OCI-LY3 (cell line): ENCODE data around the gene ZNF181.

Experiments
- H2AFZ ChIP-seq: fragments of 200-600, 300-600 bp; shearing (Covaris generic); 2 replicates; pipeline ENCODE4 v1.6.0; 2014; ENCODE audit warnings: antibody characterized with exemption, low read depth, low read length
- H3K27ac ChIP-seq: fragments of 200-600, 300-600 bp; sonication (generic); 2 replicates; pipeline ENCODE4 v1.5.1; 2014; ENCODE audit warnings: mild to moderate bottlenecking, low read length, moderate library complexity, mixed read lengths
- H3K27me3 ChIP-seq: fragments of 200-600, 300-600 bp; sonication (generic); 2 replicates; pipeline ENCODE4 v1.6.1; 2014; ENCODE audit warnings: low read depth, low read length, mixed read lengths
- H3K36me3 ChIP-seq: fragments of 200-600, 300-600 bp; sonication (generic); replicated peaks from 2 replicates; pipeline ENCODE3; 2014; ENCODE audit warnings: low read depth, low read length, mixed read lengths
- H3K4me1 ChIP-seq: fragments of 300-600, 200-600 bp; sonication (generic); 2 replicates; pipeline ENCODE4 v1.6.1; 2014; ENCODE audit warnings: low read length, mixed read lengths
- H3K4me2 ChIP-seq: fragments of 200-600, 300-600 bp; sonication (generic); 2 replicates; pipeline ENCODE4 v1.6.1; 2014; ENCODE audit warnings: low read length, mixed read lengths
- H3K4me3 ChIP-seq: fragments of 300-600, 200-600 bp; sonication (generic); 2 replicates; pipeline ENCODE4 v1.5.1; 2014; ENCODE audit warnings: antibody characterized with exemption, mild to moderate bottlenecking, low read length, moderate library complexity
- H3K79me2 ChIP-seq: fragments of 300-600, 200-600 bp; shearing (Covaris generic); 2 replicates; pipeline ENCODE4 v1.6.1; 2014; ENCODE audit warnings: mild to moderate bottlenecking, low read length, mixed read lengths
- H3K9ac ChIP-seq: fragments of 300-600, 200-600 bp; shearing (Covaris generic); 2 replicates; pipeline ENCODE4 v1.6.0; 2014; ENCODE audit warnings: mild to moderate bottlenecking, low read length, moderate library complexity
- H3K9me3 ChIP-seq: fragments of 200-600, 300-600 bp; shearing (Covaris generic); 2 replicates; pipeline ENCODE4 v1.6.1; 2014; ENCODE audit warnings: low read length, mixed read lengths; ENCODE audit not compliant: insufficient read depth
- H4K20me1 ChIP-seq: fragments of 200-600, 300-600 bp; sonication (generic); 2 replicates; pipeline ENCODE4 v1.6.1; 2016; ENCODE audit warnings: low read length, mixed read lengths; ENCODE audit not compliant: insufficient read depth
- CTCF ChIP-seq: fragments of 200-600, 300-600 bp; sonication (generic); IDR thresholded peaks from 2 replicates; pipeline ENCODE4 v1.5.1; 2014; ENCODE audit warnings: antibody characterized with exemption, low read length, low read depth
- EZH2phosphoT487 ChIP-seq: fragments of 200-600 bp; shearing (Covaris generic); IDR thresholded peaks from 2 replicates; pipeline ENCODE4 v1.6.1; 2018; ENCODE audit warnings: antibody characterized with exemption, mixed run types, low read depth

The ZNF181 gene

GRCh38 chr19:34722353-34722752 is 11.7 kb upstream of the ZNF181 start:
- H3K27ac ChIP-seq = no peak overlapping the region
- H3K79me2 ChIP-seq = no peaks in the 10 kb centered on the region
- no peaks in the 10 kb centered on the region for H3K36me3 ChIP-seq
- no peaks in the 10 kb centered on the region for H4K20me1 ChIP-seq
- H2AFZ ChIP-seq = no peak overlapping the region
- no peak overlapping the region for H3K9ac ChIP-seq
- no peak for TF ChIP-seq CTCF
- no peak for TF ChIP-seq EZH2phosphoT487
- H3K27me3 ChIP-seq = no peaks in the 10 kb centered on the region; the same call in 1 of the 2 replicates
- no peak overlapping the region for H3K4me3 ChIP-seq
- no peak overlapping the region for H3K4me2 ChIP-seq
- no peaks in the 10 kb centered on the region for H3K9me3 ChIP-seq
- no peaks in the 10 kb centered on the region for H3K4me1 ChIP-seq

- H3K27ac ChIP-seq = no peak overlapping the region
- H3K4me2 ChIP-seq = no peak overlapping the region
- H3K27me3 ChIP-seq = peaks cover 4% of the 10 kb centered on the region; the same call in 1 of the 2 replicates
- no peaks in the 10 kb centered on the region for H3K79me2 ChIP-seq
- no peak overlapping the region for H3K4me3 ChIP-seq
- H2AFZ ChIP-seq = no peak overlapping the region
- H4K20me1 ChIP-seq = no peaks in the 10 kb centered on the region
- TF ChIP-seq CTCF (no peak), EZH2phosphoT487 (no peak)
- no peak overlapping the region for H3K9ac ChIP-seq
- no peaks in the 10 kb centered on the region for H3K9me3 ChIP-seq
- no peaks in the 10 kb centered on the region for H3K36me3 ChIP-seq
- H3K4me1 ChIP-seq = no peaks in the 10 kb centered on the region
Observed at GRCh38 chr19:34725400-34725799, 8.6 kb upstream of the ZNF181 start.

GRCh38 chr19:34731019-34731829 is 2.8 kb upstream of the ZNF181 start:
- Histone ChIP-seq H3K27ac (no peak overlapping the region), H3K4me3 (no peak overlapping the region), H4K20me1 (no peaks in the 10 kb centered on the region), H3K9ac (no peak overlapping the region), H3K79me2 (no peaks in the 10 kb centered on the region), H3K4me1 (0 out of 2 replicates have a peak, but pooled peaks cover 3% of the 10 kb centered on the region), H3K27me3 (peaks cover 4% of the 10 kb centered on the region; the same call in 1 of the 2 replicates), H3K36me3 (peaks cover 6% of the 10 kb centered on the region), H3K9me3 (no peaks in the 10 kb centered on the region), H3K4me2 (no peak overlapping the region), H2AFZ (no peak overlapping the region)
- TF ChIP-seq EZH2phosphoT487 (no peak), CTCF (no peak)

GRCh38 chr19:34731964-34732363 is 2.1 kb upstream of the ZNF181 start:
- H3K4me2 ChIP-seq = no peak overlapping the region
- no peak overlapping the region for H2AFZ ChIP-seq
- no peaks in the 10 kb centered on the region for H3K79me2 ChIP-seq
- no peak overlapping the region for H3K4me3 ChIP-seq
- H3K4me1 ChIP-seq = 0 out of 2 replicates have a peak, but pooled peaks cover 3% of the 10 kb centered on the region
- no peak overlapping the region for H3K27ac ChIP-seq
- TF ChIP-seq EZH2phosphoT487 (no peak), CTCF (no peak)
- H4K20me1 ChIP-seq = no peaks in the 10 kb centered on the region
- no peak overlapping the region for H3K9ac ChIP-seq
- peaks cover 4% of the 10 kb centered on the region; the same call in 1 of the 2 replicates for H3K27me3 ChIP-seq
- H3K36me3 ChIP-seq = peaks cover 7% of the 10 kb centered on the region
- no peaks in the 10 kb centered on the region for H3K9me3 ChIP-seq
